MCF 10A (cell line): ENCODE results near the gene OTX2. TPM values are rescaled to one million over a fixed set of nuclear protein-coding genes. Genes with fewer than 3 reads are reported as not detected.
A peak's percentile ranks its signal among the peaks of the same experiment; 100 is the strongest.

Experiments
- BruUV-seq: library from RNA; stranded (reverse); fragments of 400-500 nt; replicated peaks from 2 replicates; lab custom pipeline; 2021; lab: Mats Ljungman, UMichigan
- CTCF ChIA-PET: fragments of 300-600 bp; sonication (Branson Sonifier 250); formaldehyde crosslinking; extraction: SDS; loops from one replicate; lab custom pipeline; 2021; ENCODE audit warnings: antibody characterized with exemption, inconsistent platforms; lab: Yijun Ruan, JAX
- POLR2A ChIA-PET: fragments of 300-600, 350-650 bp; sonication (Branson Sonifier 250); formaldehyde crosslinking; extraction: SDS; loops from one replicate; lab custom pipeline; 2020; ENCODE audit warnings: antibody characterized with exemption, inconsistent platforms; lab: Yijun Ruan, JAX
- DNase-seq: peaks from one replicate; pipeline ENCODE4 v3.0.0-alpha.2; 2018; ENCODE audit not compliant: unreplicated experiment
- H3K27ac Mint-ChIP-seq: one replicate; pipeline ENCODE4 v1.8.0; 2022; ENCODE audit warnings: mild to moderate bottlenecking, low read depth, mixed read lengths; ENCODE audit not compliant: unreplicated experiment
- H3K27me3 Mint-ChIP-seq: one replicate; pipeline ENCODE4 v1.8.0; 2022; ENCODE audit warnings: mixed read lengths; ENCODE audit not compliant: insufficient read depth, unreplicated experiment
- H3K36me3 Mint-ChIP-seq: one replicate; pipeline ENCODE4 v1.8.0; 2022; ENCODE audit warnings: mild to moderate bottlenecking, moderate library complexity, mixed read lengths; ENCODE audit not compliant: insufficient read depth, unreplicated experiment
- H3K4me1 Mint-ChIP-seq: one replicate; pipeline ENCODE4 v1.8.0; 2022; ENCODE audit warnings: mixed read lengths; ENCODE audit not compliant: insufficient read depth, unreplicated experiment
- H3K4me3 Mint-ChIP-seq: one replicate; pipeline ENCODE4 v1.8.0; 2022; ENCODE audit warnings: mild to moderate bottlenecking, moderate library complexity, mixed read lengths; ENCODE audit not compliant: unreplicated experiment
- H3K9me3 Mint-ChIP-seq: one replicate; pipeline ENCODE4 v1.8.0; 2022; ENCODE audit warnings: mixed read lengths; ENCODE audit not compliant: unreplicated experiment
- CTCF ChIP-seq: fragments of 200-600 bp; IDR thresholded peaks from one replicate; pipeline ENCODE4 v1.8.0; 2022; ENCODE audit warnings: antibody characterized with exemption, mild to moderate bottlenecking; ENCODE audit not compliant: unreplicated experiment
- intact Hi-C: fragments of 100-400 bp; cut with micrococcal nuclease; formaldehyde crosslinking; loops from 2 replicates; pipeline ENCODE4 v1.14.1; 2022
- total RNA-seq: library from RNA; stranded (reverse); gene quantifications from 2 replicates; pipeline ENCODE4 v1.2.3, GENCODE V29; 2022

The OTX2 gene
- total RNA-seq, 1 experiment from 2014 or later, result not detected

- BruUV-seq, result no TSS peak
- DNase-seq, result no peak
- Mint-ChIP-seq H3K9me3 (no peaks in the 10 kb centered on the region), H3K27ac (no peak overlapping the region), H3K4me3 (no peak overlapping the region), H3K36me3 (no peaks in the 10 kb centered on the region), H3K4me1 (no peaks in the 10 kb centered on the region), H3K27me3 (peaks cover 13% of the 10 kb centered on the region)
- POLR2A ChIA-PET, result no interaction called here
- CTCF ChIA-PET, result interaction anchor here (0.6 kb wide), 1 partner anchor 25 kb away, joined by 3 read pairs; no protein-coding TSS in a partner anchor
- no peak for TF ChIP-seq CTCF
- intact Hi-C loops, result no loop called here
Measured at GRCh38 chr14:56794088-56794556, 16.2 kb downstream of the OTX2 start.

- no peak for DNase-seq
- POLR2A ChIA-PET, result no interaction called here
- no peaks in the 10 kb centered on the region for H3K4me1 Mint-ChIP-seq
- H3K27ac Mint-ChIP-seq, result no peak overlapping the region
- intact Hi-C loops, result no loop called here
- no peaks in the 10 kb centered on the region for H3K9me3 Mint-ChIP-seq
- H3K36me3 Mint-ChIP-seq, result no peaks in the 10 kb centered on the region
- CTCF ChIA-PET, result no interaction called here
- H3K4me3 Mint-ChIP-seq, result no peak overlapping the region
- no TSS peak for BruUV-seq
- no peak for TF ChIP-seq CTCF
- peaks cover 34% of the 10 kb centered on the region for H3K27me3 Mint-ChIP-seq
Measured at GRCh38 chr14:56789955-56790354, 20.3 kb downstream of the OTX2 start.

GRCh38 chr14:56787530-56787929 is 22.7 kb downstream of the OTX2 start:
- peaks cover 23% of the 10 kb centered on the region for H3K27me3 Mint-ChIP-seq
- CTCF ChIA-PET, result interaction anchor here (0.5 to 0.6 kb wide), 2 partner anchors 20 to 70 kb away, joined by 3 to 7 read pairs; no protein-coding TSS in a partner anchor

GRCh38 chr14:56782711-56783110 is 27.6 kb downstream of the OTX2 start:
- H3K36me3 Mint-ChIP-seq, result no peaks in the 10 kb centered on the region
- peaks cover 32% of the 10 kb centered on the region for H3K27me3 Mint-ChIP-seq
- no peaks in the 10 kb centered on the region for H3K9me3 Mint-ChIP-seq
- TF ChIP-seq CTCF, result no peak
- POLR2A ChIA-PET, result no interaction called here
- H3K4me1 Mint-ChIP-seq, result no peaks in the 10 kb centered on the region
- intact Hi-C loops, result no loop called here
- no TSS peak for BruUV-seq
- peak; percentile 36 for DNase-seq
- H3K4me3 Mint-ChIP-seq, result no peak overlapping the region
- H3K27ac Mint-ChIP-seq, result no peak overlapping the region
- CTCF ChIA-PET, result interaction anchor here (0.6 kb wide), 1 partner anchor 97 kb away, joined by 3 read pairs; no protein-coding TSS in a partner anchor

More at GRCh38 chr14:56787530-56787929, 22.7 kb downstream of the OTX2 start:
- no peaks in the 10 kb centered on the region for H3K36me3 Mint-ChIP-seq
- peak; percentile 20 for DNase-seq
- no peaks in the 10 kb centered on the region for H3K9me3 Mint-ChIP-seq
- no peak overlapping the region for H3K4me3 Mint-ChIP-seq
- H3K4me1 Mint-ChIP-seq, result no peaks in the 10 kb centered on the region
- intact Hi-C loops, result no loop called here
- BruUV-seq, result no TSS peak
- H3K27ac Mint-ChIP-seq, result no peak overlapping the region
- TF ChIP-seq CTCF, result no peak
- POLR2A ChIA-PET, result no interaction called here
